ENCODE results near the gene ITSN2. TPM values are rescaled to one million over a fixed set of nuclear protein-coding genes. Genes with fewer than 3 reads are reported as not detected.

Gene ITSN2
- total RNA-seq, 4 donors from 2014 or later, result 107 to 198 (median 116) TPM

DNA sequence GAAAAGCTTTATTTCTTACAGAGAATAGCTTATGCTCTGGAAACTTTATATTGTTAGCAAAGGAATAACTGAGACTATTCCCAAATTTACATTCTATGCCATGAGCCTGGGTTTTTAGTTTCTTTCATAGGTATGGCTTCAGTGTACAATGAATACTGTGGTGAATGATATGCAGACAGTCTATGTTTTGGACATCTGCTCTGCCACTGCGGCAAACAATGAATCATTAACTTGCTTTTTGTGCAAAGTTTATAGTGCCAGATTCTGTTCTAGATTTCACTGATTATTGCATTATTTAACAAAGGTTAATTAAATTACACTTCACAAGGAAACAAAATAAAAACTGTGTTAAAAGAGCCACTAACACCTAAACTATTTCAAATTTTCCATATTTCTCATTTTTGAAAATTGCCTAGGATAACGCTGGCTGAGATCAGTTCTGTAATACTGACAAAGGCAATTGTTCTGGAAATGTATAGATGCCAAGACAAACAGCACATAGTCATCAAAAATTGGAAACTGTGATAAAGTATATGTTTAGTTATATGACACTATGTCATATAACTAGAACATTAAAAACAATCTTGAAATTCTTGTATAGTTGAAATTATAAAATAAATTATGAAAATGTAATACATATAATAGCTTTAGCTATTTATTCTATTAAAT, 74.7 kb downstream of the ITSN2 start:
- H3K36me3 ChIP-seq, result peaks cover under 1 to 12% of the 10 kb centered on the region in 2 donors

GRCh38 chr2:24280645-24281044, 79.7 kb downstream of the ITSN2 start:
- Histone ChIP-seq H3K27me3 (no peaks in the 10 kb centered on the region), H3K4me1 (peaks cover 0 to 5% of the 10 kb centered on the region in 2 donors), H3K4me3 (replicated peaks in 1 of 3) (no peak overlapping the region), H3K9me3 (no peaks in the 10 kb centered on the region), H3K36me3 (peaks cover 0 to 12% of the 10 kb centered on the region in 2 donors), H3K27ac (no peak overlapping the region)
- no peak for DNase-seq
- intact Hi-C loops (cut with DNase I), result no loop called here
- TF ChIP-seq POLR2A (IDR thresholded peaks at IDR 0.05) (no peak), CTCF (IDR thresholded peaks at IDR 0.05) (no peak)
- 93 to 99% methylated on average over 2 of the region's 2 CpGs for WGBS, 2 donors

More for the DNA sequence above, 74.7 kb downstream of the ITSN2 start:
- TF ChIP-seq POLR2A (IDR thresholded peaks at IDR 0.05) (no peak), CTCF (IDR thresholded peaks at IDR 0.05) (no peak)
- WGBS, 2 donors, result 90 to 97% methylated on average over 2 of the region's 2 CpGs
- Histone ChIP-seq H3K27me3 (no peaks in the 10 kb centered on the region), H3K4me3 (replicated peaks in 1 of 3) (no peak overlapping the region), H3K27ac (no peak overlapping the region), H3K4me1 (no peaks in the 10 kb centered on the region), H3K9me3 (no peaks in the 10 kb centered on the region)
- no peak for DNase-seq
- intact Hi-C loops (cut with DNase I), result no loop called here

- Histone ChIP-seq H3K9me3 (no peaks in the 10 kb centered on the region), H3K27me3 (no peaks in the 10 kb centered on the region), H3K36me3 (peaks cover 0 to 14% of the 10 kb centered on the region in 2 donors), H3K4me1 (peaks cover 0 to 5% of the 10 kb centered on the region in 2 donors), H3K27ac (no peak overlapping the region), H3K4me3 (replicated peaks in 1 of 3) (no peak overlapping the region)
- DNase-seq, result no peak
- TF ChIP-seq POLR2A (IDR thresholded peaks at IDR 0.05) (no peak), CTCF (IDR thresholded peaks at IDR 0.05) (no peak)
- 87 to 91% methylated on average over 4 of the region's 4 CpGs for WGBS, 2 donors
- intact Hi-C loops (cut with DNase I), result no loop called here
These were observed 80.2 kb downstream of the ITSN2 start for GRCh38 chr2:24280161-24280560.

DNA sequence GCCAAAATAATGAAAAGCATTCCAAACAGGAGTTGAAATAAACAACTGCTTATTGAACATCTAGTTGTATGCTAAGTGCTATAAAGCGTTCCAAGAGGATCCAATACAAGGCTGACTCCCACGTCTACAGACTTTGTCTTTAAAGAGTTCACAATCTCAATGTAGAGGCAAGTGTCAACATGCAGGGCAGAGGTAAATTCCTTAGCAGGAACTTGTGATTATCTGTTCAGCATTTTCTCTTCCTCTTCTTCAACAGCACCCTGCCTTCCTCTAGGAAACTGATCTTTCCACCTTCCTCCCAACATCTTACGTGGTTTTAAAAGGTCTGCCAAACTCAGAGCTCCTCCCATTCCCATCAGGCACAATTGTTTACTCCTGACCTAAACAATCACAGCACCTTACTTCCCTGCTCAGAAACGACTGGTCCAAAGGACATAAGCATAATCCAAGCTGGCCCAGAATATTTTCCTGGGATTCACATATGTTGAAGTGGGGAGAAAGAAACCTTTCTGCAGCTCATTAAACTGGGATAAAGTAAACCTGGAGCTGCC, 83.9 kb downstream of the ITSN2 start:
- TF ChIP-seq CTCF (IDR thresholded peaks at IDR 0.05) (no peak), POLR2A (IDR thresholded peaks at IDR 0.05) (no peak)
- Histone ChIP-seq H3K36me3 (peaks cover under 1 to 10% of the 10 kb centered on the region in 2 donors), H3K9me3 (no peaks in the 10 kb centered on the region), H3K4me1 (peaks cover 0 to 5% of the 10 kb centered on the region in 2 donors), H3K4me3 (replicated peaks in 1 of 3) (no peak overlapping the region), H3K27me3 (no peaks in the 10 kb centered on the region), H3K27ac (no peak overlapping the region)
- DNase-seq, result no peak
- intact Hi-C loops (cut with DNase I), result no loop called here
- WGBS, 2 donors, result 68 to 70% methylated on average over 4 of the region's 4 CpGs

GRCh38 chr2:24274809-24275208, 85.5 kb downstream of the ITSN2 start:
- H3K27me3 ChIP-seq, result no peaks in the 10 kb centered on the region
- H3K27ac ChIP-seq, result no peak overlapping the region
- no peak overlapping the region for H3K4me3 ChIP-seq (replicated peaks in 1 of 3)
- H3K9me3 ChIP-seq, result no peaks in the 10 kb centered on the region
- TF ChIP-seq POLR2A (IDR thresholded peaks at IDR 0.05), result no peak
- TF ChIP-seq CTCF (IDR thresholded peaks at IDR 0.05), result no peak
- intact Hi-C loops (cut with DNase I), result no loop called here
- no peak for DNase-seq
- peaks cover 15 to 16% of the 10 kb centered on the region in 2 donors for H3K36me3 ChIP-seq
- peaks cover 0 to 5% of the 10 kb centered on the region in 2 donors for H3K4me1 ChIP-seq
